Mesenchymal stem cell (in vitro differentiated cells and primary cell): ENCODE measurements around the gene PRSS27.
"Not testable (repeated sequence)": the region's sequence is repeated elsewhere in the genome, so short reads cannot be mapped to it uniquely, and the experiment has no call there.

Experiments
- DNase-seq: peaks from one replicate; pipeline ENCODE4 v3.0.0-alpha.2; 2013
- H2AFZ ChIP-seq: one replicate; pipeline ENCODE4 v1.6.1; 2013; ENCODE audit warnings: low read depth, mild to moderate bottlenecking, control low read depth, inconsistent platforms, low read length, moderate library complexity
- H2AK5ac ChIP-seq: 2 replicates; pipeline ENCODE4 v1.6.1; 2013; ENCODE audit warnings: low read length, moderate library complexity, mild to moderate bottlenecking, inconsistent platforms; ENCODE audit not compliant: severe bottlenecking
- H2BK120ac ChIP-seq: one replicate; pipeline ENCODE4 v1.6.1; 2013; ENCODE audit warnings: low read depth, mild to moderate bottlenecking, inconsistent platforms, low read length, moderate library complexity
- H2BK12ac ChIP-seq, 2 experiments: one replicate each; pipeline ENCODE4 v1.6.1; 2013; ENCODE audit warnings: inconsistent platforms in 2 of 2, low read length in 2 of 2, mild to moderate bottlenecking in 2 of 2, moderate library complexity in 2 of 2, control low read depth in 1 of 2
- H2BK15ac ChIP-seq: one replicate; pipeline ENCODE4 v1.6.1; 2013; ENCODE audit warnings: mild to moderate bottlenecking, low read depth, inconsistent platforms; ENCODE audit not compliant: poor library complexity, severe bottlenecking
- H2BK5ac ChIP-seq: 2 replicates; pipeline ENCODE4 v1.6.1; 2013; ENCODE audit warnings: low read depth, mild to moderate bottlenecking, low read length, control low read depth, inconsistent platforms; ENCODE audit not compliant: poor library complexity, severe bottlenecking
- H3K14ac ChIP-seq, 2 experiments: one replicate each; pipeline ENCODE4 v1.6.1; 2013; ENCODE audit warnings: inconsistent platforms in 2 of 2, low read length in 2 of 2, control low read depth in 1 of 2, mild to moderate bottlenecking in 1 of 2, moderate library complexity in 1 of 2
- H3K18ac ChIP-seq, 2 experiments: one replicate each; pipeline ENCODE4 v1.6.1; 2013; ENCODE audit warnings: inconsistent platforms in 2 of 2, low read length in 2 of 2, control low read depth in 1 of 2, low read depth in 1 of 2, mild to moderate bottlenecking in 1 of 2
- H3K23ac ChIP-seq, 2 experiments: one replicate each; pipeline ENCODE4 v1.6.1; 2013; ENCODE audit warnings: inconsistent platforms in 2 of 2, low read length in 2 of 2, mild to moderate bottlenecking in 2 of 2, moderate library complexity in 2 of 2, control low read depth in 1 of 2
- H3K27ac ChIP-seq: 2 replicates; pipeline ENCODE4 v1.5.1; 2013; ENCODE audit warnings: mild to moderate bottlenecking, moderate library complexity, low read length, control low read depth, inconsistent platforms; ENCODE audit not compliant: poor library complexity, severe bottlenecking
- H3K27me3 ChIP-seq, 2 experiments: 2 replicates each; pipeline versions ENCODE4 v1.6.1 to v1.7.0; 2013; ENCODE audit warnings: low read length in 2 of 2, mild to moderate bottlenecking in 2 of 2, moderate library complexity in 2 of 2, control low read depth in 1 of 2, inconsistent platforms in 1 of 2; ENCODE audit not compliant: control insufficient read depth in 1 of 2, insufficient read depth in 1 of 2
- H3K36me3 ChIP-seq, 2 experiments: 2 replicates each; pipeline versions ENCODE4 v1.6.1 to v1.7.0; 2013; ENCODE audit warnings: low read length in 2 of 2, control low read depth in 1 of 2, inconsistent platforms in 1 of 2, low read depth in 1 of 2, mild to moderate bottlenecking in 1 of 2; ENCODE audit not compliant: insufficient read depth in 2 of 2, control insufficient read depth in 1 of 2
- H3K4ac ChIP-seq, 2 experiments: one replicate each; pipeline ENCODE4 v1.6.1; 2013; ENCODE audit warnings: inconsistent platforms in 2 of 2, low read length in 2 of 2, mild to moderate bottlenecking in 2 of 2, moderate library complexity in 2 of 2, control low read depth in 1 of 2, low read depth in 1 of 2
- H3K4me1 ChIP-seq: 2 replicates; pipeline ENCODE4 v1.6.1; 2013; ENCODE audit warnings: low read depth, low read length, control low read depth; ENCODE audit not compliant: control insufficient read depth, insufficient read depth
- H3K4me2 ChIP-seq: 2 replicates; pipeline ENCODE4 v1.6.1; 2013; ENCODE audit warnings: low read length, mild to moderate bottlenecking, inconsistent platforms; ENCODE audit not compliant: poor library complexity, severe bottlenecking
- H3K4me3 ChIP-seq, 2 experiments: 2 replicates each; pipeline versions ENCODE4 v1.5.1 to v1.7.0; 2013; ENCODE audit warnings: low read length in 2 of 2, mild to moderate bottlenecking in 2 of 2, control low read depth in 1 of 2, low read depth in 1 of 2; ENCODE audit not compliant: insufficient read depth in 1 of 2
- H3K79me1 ChIP-seq: replicated peaks from 2 replicates; pipeline ENCODE4 v1.6.1; 2013; ENCODE audit warnings: mild to moderate bottlenecking, control low read depth, low read length, inconsistent platforms; ENCODE audit not compliant: poor library complexity, severe bottlenecking
- H3K9ac ChIP-seq: 2 replicates; pipeline ENCODE4 v1.7.0; 2013; ENCODE audit warnings: mild to moderate bottlenecking, low read length, moderate library complexity
- H3K9me3 ChIP-seq: 2 replicates; pipeline ENCODE4 v1.7.0; 2013; ENCODE audit warnings: mild to moderate bottlenecking, low read length; ENCODE audit not compliant: control insufficient read depth
- H4K8ac ChIP-seq: one replicate; pipeline ENCODE4 v1.6.1; 2013; ENCODE audit warnings: inconsistent platforms, mild to moderate bottlenecking, low read length, moderate library complexity
- H4K91ac ChIP-seq: one replicate; pipeline ENCODE4 v1.6.1; 2013; ENCODE audit warnings: mild to moderate bottlenecking, low read length, inconsistent platforms
- WGBS: methylation state at CpG from one replicate; pipeline ENCODE4 v1.1.7; 2013; ENCODE audit warnings: mixed read lengths; 5-methylcytosine and 5-hydroxymethylcytosine counted together

The PRSS27 gene

GRCh38 chr16:2691491-2692248 lies 28.4 kb downstream of the PRSS27 start:
- Histone ChIP-seq H4K91ac (peak overlapping the region; percentile 20), H3K18ac (no peak overlapping the region), H4K8ac (no peak overlapping the region), H3K23ac (no peak overlapping the region), H3K79me1 (peaks cover 34% of the 10 kb centered on the region), H3K4me3 (no peak overlapping the region), H3K36me3 (peaks cover 5 to 41% of the 10 kb centered on the region in 2 experiments), H2BK120ac (no peak overlapping the region), H2BK12ac (no peak overlapping the region), H3K4me2 (no peak overlapping the region), H3K14ac (no peak overlapping the region), H3K27me3 (no peaks in the 10 kb centered on the region), H2AFZ (no peak overlapping the region), H3K4me1 (peaks cover 19% of the 10 kb centered on the region), H2BK5ac (no peak overlapping the region), H3K27ac (no peak overlapping the region), H2BK15ac (no peak overlapping the region), H3K9ac (no peak overlapping the region), H3K9me3 (no peaks in the 10 kb centered on the region), H3K4ac (no peak overlapping the region), H2AK5ac (no peak overlapping the region)
- no peak for DNase-seq
- WGBS, result 98% methylated on average over 29 of the region's 29 CpGs

- Histone ChIP-seq H2AFZ (no peak overlapping the region), H3K4me3 (no peak overlapping the region), H2AK5ac (no peak overlapping the region), H3K4ac (no peak overlapping the region), H3K79me1 (peaks cover 33% of the 10 kb centered on the region), H3K14ac (no peak overlapping the region), H3K36me3 (peaks cover 4 to 39% of the 10 kb centered on the region in 2 experiments), H3K27me3 (no peaks in the 10 kb centered on the region), H4K8ac (no peak overlapping the region), H3K23ac (no peak overlapping the region), H2BK5ac (no peak overlapping the region), H2BK120ac (no peak overlapping the region), H3K9me3 (no peaks in the 10 kb centered on the region), H3K4me1 (peaks cover 19% of the 10 kb centered on the region), H4K91ac (no peak overlapping the region), H3K9ac (no peak overlapping the region), H3K27ac (no peak overlapping the region), H3K4me2 (no peak overlapping the region), H2BK12ac (no peak overlapping the region), H2BK15ac (no peak overlapping the region), H3K18ac (no peak overlapping the region)
- WGBS, result 96% methylated on average over 11 of the region's 11 CpGs
- no peak for DNase-seq
These were observed 29.2 kb downstream of the PRSS27 start for GRCh38 chr16:2690852-2691251.

GRCh38 chr16:2689968-2690801 lies 29.8 kb downstream of the PRSS27 start:
- Histone ChIP-seq H2AK5ac (no peak overlapping the region), H4K91ac (no peak overlapping the region), H3K9ac (no peak overlapping the region), H2BK5ac (no peak overlapping the region), H3K27ac (no peak overlapping the region), H3K4me1 (peaks cover 19% of the 10 kb centered on the region), H3K4ac (no peak overlapping the region), H2BK120ac (no peak overlapping the region), H3K79me1 (peaks cover 33% of the 10 kb centered on the region), H3K4me2 (no peak overlapping the region), H3K9me3 (no peaks in the 10 kb centered on the region), H3K23ac (no peak overlapping the region), H2AFZ (no peak overlapping the region), H2BK15ac (no peak overlapping the region), H3K36me3 (peaks cover 4 to 39% of the 10 kb centered on the region in 2 experiments), H3K4me3 (no peak overlapping the region), H4K8ac (no peak overlapping the region), H3K27me3 (no peaks in the 10 kb centered on the region), H3K14ac (no peak overlapping the region), H3K18ac (peak overlapping the region in 1 of 2 experiments; percentile 21), H2BK12ac (no peak overlapping the region)
- WGBS, result 96% methylated on average over 36 of the region's 36 CpGs
- DNase-seq, result no peak

GRCh38 chr16:2689422-2689821 lies 30.6 kb downstream of the PRSS27 start:
- H4K8ac ChIP-seq, DNase-seq, H2BK12ac ChIP-seq, H3K14ac ChIP-seq, H2BK120ac ChIP-seq, H2BK15ac ChIP-seq, H3K27ac ChIP-seq, H4K91ac ChIP-seq, H3K9me3 ChIP-seq, H3K23ac ChIP-seq, H3K4ac ChIP-seq, H3K9ac ChIP-seq, H2AK5ac ChIP-seq, H3K4me3 ChIP-seq, H3K18ac ChIP-seq, H3K27me3 ChIP-seq, H3K4me2 ChIP-seq, H2AFZ ChIP-seq, H2BK5ac ChIP-seq: not testable (repeated sequence)
- peaks cover 21% of the 10 kb centered on the region for H3K4me1 ChIP-seq
- H3K79me1 ChIP-seq, result peaks cover 33% of the 10 kb centered on the region
- peaks cover 4 to 39% of the 10 kb centered on the region in 2 experiments for H3K36me3 ChIP-seq
- 83% methylated on average over 1 of the region's 13 CpGs for WGBS
